OCI-M1 (cell line): ENCODE measurements around the gene MKRN2OS.

Experiments
- DNase-seq: peaks from one replicate; lab custom pipeline; 2025; lab: John Stamatoyannopoulos, UW

MKRN2OS gene

GRCh38 chr3:12513694-12514446 is 31.4 kb downstream of the MKRN2OS start:
- DNase-seq, result no peak

DNA sequence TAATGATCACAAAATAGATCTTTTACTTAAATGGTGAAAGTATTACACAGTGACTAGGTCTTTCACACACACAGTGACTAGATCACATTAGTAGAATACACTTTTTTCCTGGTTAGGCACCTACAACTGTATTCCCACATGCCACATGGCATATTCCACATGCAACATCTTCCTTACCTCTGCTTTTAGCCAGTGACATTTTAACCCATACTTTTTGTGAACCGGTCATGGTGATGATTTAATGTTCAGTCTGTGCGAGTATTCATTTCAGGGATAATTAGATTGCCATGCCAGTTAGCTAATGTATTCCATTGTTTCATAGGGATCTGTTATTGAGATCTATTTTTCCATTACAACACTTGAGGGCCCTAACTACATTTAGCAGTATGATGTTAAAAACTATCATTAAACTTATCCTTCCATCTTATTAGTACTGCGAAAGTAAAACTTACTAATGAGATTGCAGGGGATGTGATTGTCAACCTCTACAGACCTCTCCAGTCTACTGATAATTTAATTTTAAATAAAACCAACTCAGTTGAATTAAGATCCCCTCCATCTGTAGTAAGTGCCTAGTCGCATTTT is 32.7 kb downstream of the MKRN2OS start:
- DNase-seq, result no peak

- DNase-seq, result no peak
Measured at GRCh38 chr3:12509466-12509865, 35.8 kb downstream of the MKRN2OS start.

GRCh38 chr3:12508291-12508700 is 37.0 kb downstream of the MKRN2OS start:
- no peak for DNase-seq

DNA sequence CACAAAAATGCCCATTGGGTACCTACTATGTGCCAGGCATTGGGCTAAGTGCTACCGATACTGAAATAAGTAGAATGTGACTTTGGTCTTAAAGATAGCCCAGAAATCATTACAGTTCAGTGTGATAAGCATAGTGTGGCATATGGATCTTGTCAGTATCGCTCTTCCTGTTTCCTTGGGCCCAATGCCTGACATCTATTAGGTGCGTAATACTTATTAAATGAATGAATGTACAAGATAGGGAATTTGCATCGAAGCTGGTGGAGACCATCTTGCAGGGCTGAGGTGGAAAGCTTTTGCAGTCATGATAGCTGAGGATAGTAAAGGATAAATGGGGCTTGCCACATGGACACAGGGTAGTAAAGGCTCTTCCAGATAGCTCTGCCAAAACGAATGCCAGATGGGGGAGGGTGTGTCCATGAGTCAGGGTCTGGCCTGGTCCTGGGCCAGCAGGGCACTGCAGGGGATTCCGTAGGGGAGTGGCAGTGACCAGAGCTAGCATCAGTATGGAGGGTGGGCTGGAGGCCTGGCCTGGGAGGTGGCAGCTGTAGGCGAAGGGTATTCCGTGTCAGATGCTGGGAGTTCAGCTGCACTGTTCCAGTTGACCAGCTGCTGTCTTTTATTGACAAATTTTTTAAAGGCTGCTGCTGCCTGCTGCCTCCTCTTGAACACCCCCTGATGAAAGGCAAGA is 37.6 kb downstream of the MKRN2OS start:
- no peak for DNase-seq

- DNase-seq, result no peak
Measured at GRCh38 chr3:12506201-12506709, 39.0 kb downstream of the MKRN2OS start.

- no peak for DNase-seq
Measured at GRCh38 chr3:12503126-12503957, 42.0 kb downstream of the MKRN2OS start.

GRCh38 chr3:12501360-12502020 is 43.8 kb downstream of the MKRN2OS start:
- DNase-seq, result no peak

DNA sequence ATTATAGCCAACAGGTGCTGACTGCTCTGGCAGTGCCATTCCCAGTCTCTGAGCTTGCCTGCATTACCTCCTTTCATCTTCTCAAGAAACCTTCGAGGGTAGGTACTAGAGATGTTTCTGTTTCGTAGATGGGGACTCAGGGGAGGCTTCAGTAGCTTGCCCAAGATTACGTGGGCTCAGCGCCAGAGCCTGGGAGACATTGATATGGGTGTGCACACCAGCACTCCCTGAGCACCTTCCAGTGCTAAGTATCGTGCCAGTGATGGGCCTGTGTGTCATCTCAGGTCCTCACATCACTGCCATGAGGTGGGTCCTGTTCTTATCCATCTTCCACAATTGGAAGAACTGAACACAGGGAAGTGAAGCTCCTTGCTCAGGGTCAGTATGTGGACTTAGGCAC is 45.8 kb downstream of the MKRN2OS start:
- DNase-seq, result no peak

DNA sequence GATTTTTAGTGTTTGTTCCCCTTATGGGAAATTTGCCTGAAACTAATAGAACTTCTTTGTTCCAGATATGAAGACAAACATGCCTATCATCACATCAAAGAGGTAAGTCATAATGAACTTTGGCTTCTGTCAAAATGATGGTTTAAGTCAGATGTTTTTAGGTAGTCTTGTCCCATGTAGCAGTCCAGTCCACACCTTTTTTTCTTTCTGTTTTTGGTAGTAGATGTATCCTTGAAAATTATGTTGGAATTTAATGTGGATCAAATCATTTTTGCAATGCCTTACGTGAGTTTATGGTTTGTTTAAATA is 48.9 kb downstream of the MKRN2OS start:
- DNase-seq, result no peak

DNA sequence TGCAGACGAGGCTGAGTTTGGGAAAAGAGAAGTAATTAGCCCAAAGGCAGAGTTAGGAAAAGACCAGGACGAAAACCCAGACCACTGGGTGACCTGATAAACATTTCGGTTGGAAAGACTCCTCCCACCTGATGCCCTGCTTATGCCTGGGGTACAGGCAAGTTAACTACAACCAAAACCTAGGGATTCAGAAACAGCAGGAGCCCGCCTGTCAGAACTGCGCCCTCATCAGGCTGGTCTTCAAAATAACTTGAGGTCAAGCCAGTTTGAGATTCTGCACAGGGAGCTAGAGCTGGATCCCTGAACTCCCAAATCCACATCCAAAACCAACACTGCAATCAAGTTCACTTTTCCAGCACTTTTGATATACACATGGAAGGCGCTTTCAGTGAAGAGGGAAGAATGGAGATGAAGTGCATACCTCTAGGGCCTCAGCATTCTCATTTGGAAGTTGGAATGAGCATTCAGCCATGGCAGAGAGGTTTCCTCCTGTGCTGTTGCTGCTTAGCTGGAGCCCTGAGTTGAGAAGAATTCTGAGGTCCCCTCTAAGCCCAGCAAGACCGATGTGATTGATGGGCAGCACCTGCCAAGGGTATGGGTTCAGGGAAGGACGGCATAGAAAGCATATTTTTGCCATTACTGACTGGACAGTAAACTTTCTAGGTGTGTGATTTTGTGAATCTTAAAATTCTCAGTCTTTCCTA is 49.4 kb downstream of the MKRN2OS start:
- no peak for DNase-seq

- no peak for DNase-seq
Measured at GRCh38 chr3:12490547-12490946, 54.8 kb downstream of the MKRN2OS start.

DNA sequence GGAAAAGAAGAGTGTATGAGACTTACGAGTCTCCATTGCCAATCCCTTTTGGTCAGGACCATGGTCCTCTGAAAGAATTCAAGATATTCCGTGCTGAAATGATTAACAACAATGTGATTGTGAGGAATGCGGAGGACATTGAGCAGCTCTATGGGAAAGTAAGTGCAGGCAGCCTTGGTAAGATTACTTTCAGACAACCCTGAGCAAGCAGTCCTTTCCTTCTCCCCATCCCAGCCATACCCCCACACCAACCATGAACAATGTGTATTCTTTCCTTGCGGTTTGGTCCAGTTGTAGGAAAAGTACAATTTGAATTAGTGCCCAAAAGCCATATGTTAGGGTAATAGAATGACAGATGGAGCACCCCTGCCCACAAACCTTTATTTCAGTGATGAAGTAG is 55.5 kb downstream of the MKRN2OS start:
- no peak for DNase-seq
